ENCODE results near the gene GCLC.

GCLC gene

GRCh38 chr6:53532061-53532797, 12.7 kb downstream of the GCLC start:
- ChIA-PET CTCF (interaction anchor here (0.5 to 3.1 kb wide), 7 partner anchors 15 to 426 kb away, joined by 3 to 19 read pairs (median 5); no protein-coding TSS in a partner anchor), POLR2A (interaction anchor here (1.0 kb wide), 1 partner anchor 12 kb away, joined by 7 read pairs; the partner anchor contains the start of gene GCLC)

GRCh38 chr6:53530780-53531386, 14.0 kb downstream of the GCLC start:
- Histone ChIP-seq H3K27ac (ENCODE audit: extremely low read depth, low read depth, low read length) (no peak overlapping the region), H3K4me1 (ENCODE audit: control insufficient read depth, insufficient read depth, low read length) (peaks cover 38% of the 10 kb centered on the region), H3K4me3 (ENCODE audit: low read depth, low read length) (no peak overlapping the region), H3K36me3 (ENCODE audit: control insufficient read depth in 2 of 2, insufficient read depth in 1 of 2, low read length in 2 of 2) (no peaks in the 10 kb centered on the region; a peak in 1 of 3 replicates), H3K9me3 (ENCODE audit: control insufficient read depth, insufficient read depth, low read depth, low read length) (no peaks in the 10 kb centered on the region)
- ChIA-PET CTCF (interaction anchor here (0.6 to 3.1 kb wide), 12 partner anchors 8 to 267 kb away, joined by 3 to 19 read pairs (median 5); partner anchors contain the start of gene GCLC), POLR2A (interaction anchor here (0.8 to 1.2 kb wide), 4 partner anchors 14 to 92 kb away, joined by 3 to 7 read pairs (median 4); partner anchors contain the start of gene GCLC)
- TF ChIP-seq ZNF10 (tag by site-specific recombination; IDR thresholded peaks at IDR 0.05) (no peak), ZNF48 (tag by site-specific recombination; IDR thresholded peaks at IDR 0.05) (no peak), MZF1 (tag by site-specific recombination; IDR thresholded peaks at IDR 0.05; ENCODE audit: borderline replicate concordance) (no peak), ZNF391 (tag by site-specific recombination; IDR thresholded peaks at IDR 0.05; ENCODE audit: borderline replicate concordance, low read depth) (no peak), ZNF830 (tag by site-specific recombination; IDR thresholded peaks at IDR 0.05; ENCODE audit: low read depth) (no peak), SP2 (tag by site-specific recombination; IDR thresholded peaks at IDR 0.05) (no peak), SP7 (tag by site-specific recombination; IDR thresholded peaks at IDR 0.05) (no peak), ZBTB21 (tag by site-specific recombination; IDR thresholded peaks at IDR 0.05) (no peak), ZNF518A (tag by site-specific recombination; conservative IDR thresholded peaks at IDR 0.05; ENCODE audit: low read depth) (no peak), GLI4 (tag by site-specific recombination; IDR thresholded peaks at IDR 0.05) (no peak), REPIN1 (tag by site-specific recombination; IDR thresholded peaks at IDR 0.05; ENCODE audit: low read depth) (no peak), ZSCAN18 (tag by site-specific recombination; IDR thresholded peaks at IDR 0.05) (no peak), ZNF654 (tag by site-specific recombination; IDR thresholded peaks at IDR 0.05; ENCODE audit: low read depth) (no peak), ZNF148 (tag by site-specific recombination; IDR thresholded peaks at IDR 0.05; ENCODE audit: borderline replicate concordance) (no peak), ZNF280D (tag by site-specific recombination; IDR thresholded peaks at IDR 0.05) (no peak)

More at GRCh38 chr6:53532061-53532797, 12.7 kb downstream of the GCLC start:
- Histone ChIP-seq H3K4me1 (ENCODE audit: control insufficient read depth, insufficient read depth, low read length) (peaks cover 28% of the 10 kb centered on the region), H3K27ac (ENCODE audit: extremely low read depth, low read depth, low read length) (no peak overlapping the region), H3K4me3 (ENCODE audit: low read depth, low read length) (no peak overlapping the region), H3K9me3 (ENCODE audit: control insufficient read depth, insufficient read depth, low read depth, low read length) (no peaks in the 10 kb centered on the region), H3K36me3 (ENCODE audit: control insufficient read depth in 2 of 2, insufficient read depth in 1 of 2, low read length in 2 of 2) (no peaks in the 10 kb centered on the region; a peak in 1 of 3 replicates)
- TF ChIP-seq ZNF692 (tag by site-specific recombination; IDR thresholded peaks at IDR 0.05) (no peak), PRDM1 (tag by site-specific recombination; IDR thresholded peaks at IDR 0.05) (0 out of 2 replicates have a peak, but pooled peaks have one; percentile 36)
